ENCODE data around the gene ABCC2. TPM values are rescaled to one million over a fixed set of nuclear protein-coding genes. Genes with fewer than 3 reads are reported as not detected.

Gene ABCC2
- total and polyA plus RNA-seq, 8 donors, result 0.60 to 1.8 (median 1.1) TPM

DNA sequence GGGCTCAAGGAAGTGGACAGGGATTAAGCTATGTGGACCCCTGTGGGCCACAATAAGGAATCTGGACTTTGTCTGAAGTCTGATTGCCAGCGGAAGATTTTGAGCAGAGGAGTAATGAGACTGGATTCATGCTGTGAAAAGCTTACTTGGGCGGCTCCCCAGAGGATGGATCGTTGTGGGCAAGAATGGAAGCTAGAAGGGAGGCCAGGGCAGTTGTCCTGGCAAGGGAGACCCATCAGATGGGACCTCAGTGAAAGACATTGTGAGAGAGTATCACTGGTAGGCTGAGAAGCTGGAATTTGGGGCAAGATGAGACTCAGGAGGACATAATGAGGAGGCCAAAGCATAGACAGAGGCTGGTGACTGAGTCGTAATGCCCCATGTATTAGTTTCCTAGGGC, 15.6 kb downstream of the ABCC2 start:
- Histone ChIP-seq H3K4me1 (no peaks in the 10 kb centered on the region), H3K36me3 (no peaks in the 10 kb centered on the region), H3K9me3 (no peaks in the 10 kb centered on the region), H3K27ac (no peak overlapping the region), H3K4me3 (no peak overlapping the region), H3K27me3 (no peaks in the 10 kb centered on the region)
- DNase-seq (no peak), ATAC-seq (no peak)
- intact Hi-C loops (cut with DNase I), result no loop called here
- TF ChIP-seq, protein P1, sequence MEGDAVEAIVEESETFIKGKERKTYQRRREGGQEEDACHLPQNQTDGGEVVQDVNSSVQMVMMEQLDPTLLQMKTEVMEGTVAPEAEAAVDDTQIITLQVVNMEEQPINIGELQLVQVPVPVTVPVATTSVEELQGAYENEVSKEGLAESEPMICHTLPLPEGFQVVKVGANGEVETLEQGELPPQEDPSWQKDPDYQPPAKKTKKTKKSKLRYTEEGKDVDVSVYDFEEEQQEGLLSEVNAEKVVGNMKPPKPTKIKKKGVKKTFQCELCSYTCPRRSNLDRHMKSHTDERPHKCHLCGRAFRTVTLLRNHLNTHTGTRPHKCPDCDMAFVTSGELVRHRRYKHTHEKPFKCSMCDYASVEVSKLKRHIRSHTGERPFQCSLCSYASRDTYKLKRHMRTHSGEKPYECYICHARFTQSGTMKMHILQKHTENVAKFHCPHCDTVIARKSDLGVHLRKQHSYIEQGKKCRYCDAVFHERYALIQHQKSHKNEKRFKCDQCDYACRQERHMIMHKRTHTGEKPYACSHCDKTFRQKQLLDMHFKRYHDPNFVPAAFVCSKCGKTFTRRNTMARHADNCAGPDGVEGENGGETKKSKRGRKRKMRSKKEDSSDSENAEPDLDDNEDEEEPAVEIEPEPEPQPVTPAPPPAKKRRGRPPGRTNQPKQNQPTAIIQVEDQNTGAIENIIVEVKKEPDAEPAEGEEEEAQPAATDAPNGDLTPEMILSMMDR (IDR thresholded peaks at IDR 0.05), result no peak

DNA sequence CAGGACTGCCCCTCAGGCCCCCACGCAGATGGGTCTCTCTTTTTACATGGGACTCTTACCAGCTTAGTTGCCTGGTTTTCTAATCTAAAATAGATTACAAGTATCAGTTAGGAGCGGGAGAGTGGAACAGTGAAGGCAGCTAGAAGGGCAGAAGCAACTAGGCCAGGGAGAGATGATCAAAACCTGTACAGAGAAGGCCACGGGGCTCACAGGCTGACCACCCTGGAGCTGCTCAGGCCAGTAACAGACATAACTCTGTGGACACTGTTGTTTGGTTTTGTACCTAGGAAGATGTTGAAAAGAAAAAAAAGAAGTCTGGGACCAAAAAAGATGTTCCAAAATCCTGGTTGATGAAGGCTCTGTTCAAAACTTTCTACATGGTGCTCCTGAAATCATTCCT, 16.5 kb downstream of the ABCC2 start:
- H3K4me1 ChIP-seq, result no peaks in the 10 kb centered on the region
- ATAC-seq (no peak), DNase-seq (no peak)
- H3K36me3 ChIP-seq, result no peaks in the 10 kb centered on the region
- no peak overlapping the region for H3K4me3 ChIP-seq
- intact Hi-C loops (cut with DNase I), result no loop called here
- no peaks in the 10 kb centered on the region for H3K27me3 ChIP-seq
- H3K9me3 ChIP-seq, result no peaks in the 10 kb centered on the region
- H3K27ac ChIP-seq, result no peak overlapping the region
- TF ChIP-seq, protein P1 (IDR thresholded peaks at IDR 0.05), result no peak

DNA sequence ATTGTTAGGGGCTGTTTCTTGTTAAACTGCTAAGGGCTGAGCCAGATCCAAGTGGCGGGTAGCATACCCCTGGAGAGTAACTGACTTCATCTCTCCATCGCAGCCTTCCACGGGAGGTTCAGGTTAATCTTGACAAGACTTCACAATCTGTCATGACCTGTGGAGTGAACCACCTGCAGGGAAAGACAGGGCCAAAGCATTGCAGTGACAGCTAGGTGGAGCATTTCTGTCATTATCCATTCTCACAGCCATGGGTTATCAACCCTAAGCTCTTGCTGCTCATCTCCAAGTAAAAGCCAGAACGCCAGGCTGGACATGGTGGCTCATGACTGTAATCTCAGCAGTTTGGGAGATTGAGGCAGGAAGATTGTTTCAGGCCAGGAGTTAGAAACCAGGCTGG, 17.2 kb downstream of the ABCC2 start:
- intact Hi-C loops (cut with DNase I), result no loop called here
- Histone ChIP-seq H3K4me3 (no peak overlapping the region), H3K27me3 (no peaks in the 10 kb centered on the region), H3K36me3 (no peaks in the 10 kb centered on the region), H3K4me1 (no peaks in the 10 kb centered on the region), H3K9me3 (no peaks in the 10 kb centered on the region), H3K27ac (no peak overlapping the region)
- ATAC-seq (no peak), DNase-seq (no peak)
- TF ChIP-seq, protein P1 (IDR thresholded peaks at IDR 0.05), result no peak

DNA sequence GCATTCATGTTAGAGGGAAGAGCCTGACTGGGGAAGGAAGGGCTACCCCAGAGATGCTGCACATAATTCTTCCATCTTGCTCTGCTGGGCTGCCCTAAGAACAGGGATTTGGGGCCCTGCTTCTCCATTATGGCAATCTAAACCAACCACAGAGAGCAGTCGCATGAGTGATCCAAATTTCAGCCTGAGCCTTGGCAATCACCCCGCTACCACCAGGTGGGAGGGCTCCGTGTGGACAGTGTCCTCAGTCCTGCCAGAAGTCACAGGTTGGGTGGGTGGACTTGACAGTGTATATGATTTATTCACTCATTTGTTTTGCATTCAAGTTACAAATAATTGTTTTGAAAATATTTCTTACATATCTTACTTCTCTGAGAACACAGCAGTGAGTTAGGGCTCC, 22.0 kb downstream of the ABCC2 start:
- ATAC-seq, result no peak
- DNase-seq, result no peak
- Histone ChIP-seq H3K4me3 (no peak overlapping the region), H3K27ac (no peak overlapping the region), H3K9me3 (no peaks in the 10 kb centered on the region), H3K36me3 (no peaks in the 10 kb centered on the region), H3K27me3 (no peaks in the 10 kb centered on the region), H3K4me1 (peaks cover 0 to under 1% of the 10 kb centered on the region in 2 donors)
- TF ChIP-seq, protein P1 (IDR thresholded peaks at IDR 0.05), result no peak
- intact Hi-C loops (cut with DNase I), result no loop called here

DNA sequence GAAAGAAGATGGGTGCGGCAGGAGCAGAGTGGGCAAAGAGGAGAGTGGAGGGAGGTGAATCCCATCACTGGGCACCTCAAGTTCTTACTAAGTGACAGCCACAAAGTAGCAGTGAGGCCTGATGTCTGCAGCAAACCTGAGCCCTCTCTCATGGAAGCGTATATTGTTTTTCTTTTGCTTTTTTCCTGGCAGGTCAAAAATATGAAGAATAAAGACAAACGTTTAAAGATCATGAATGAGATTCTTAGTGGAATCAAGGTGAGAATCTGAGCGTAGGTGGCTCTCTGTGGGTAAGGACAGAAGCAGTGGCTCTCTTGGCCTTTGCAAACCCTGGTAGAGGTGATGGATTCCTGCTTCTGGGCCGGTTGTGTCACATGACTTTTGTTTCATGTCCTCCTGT, 22.8 kb downstream of the ABCC2 start:
- TF ChIP-seq, protein P1 (IDR thresholded peaks at IDR 0.05), result no peak
- no peak overlapping the region for H3K27ac ChIP-seq
- ATAC-seq (no peak), DNase-seq (no peak)
- peaks cover 0 to 6% of the 10 kb centered on the region in 2 donors for H3K4me1 ChIP-seq
- H3K9me3 ChIP-seq, result no peaks in the 10 kb centered on the region
- intact Hi-C loops (cut with DNase I), result no loop called here
- H3K36me3 ChIP-seq, result no peaks in the 10 kb centered on the region
- no peaks in the 10 kb centered on the region for H3K27me3 ChIP-seq
- no peak overlapping the region for H3K4me3 ChIP-seq
